Hematopoietic multipotent progenitor cell treated with erythropoietin and hydrocortisone succinate and interleukin-3 and kit ligand, for 8 days (in vitro differentiated cells): ENCODE results near the gene CNR2.
"Not testable (repeated sequence)": the region's sequence is repeated elsewhere in the genome, so short reads cannot be mapped to it uniquely, and the experiment has no call there.

Source experiments
- DNase-seq: peaks from one replicate; pipeline ENCODE4 v3.0.0-alpha.2; 2015

The CNR2 gene

DNA sequence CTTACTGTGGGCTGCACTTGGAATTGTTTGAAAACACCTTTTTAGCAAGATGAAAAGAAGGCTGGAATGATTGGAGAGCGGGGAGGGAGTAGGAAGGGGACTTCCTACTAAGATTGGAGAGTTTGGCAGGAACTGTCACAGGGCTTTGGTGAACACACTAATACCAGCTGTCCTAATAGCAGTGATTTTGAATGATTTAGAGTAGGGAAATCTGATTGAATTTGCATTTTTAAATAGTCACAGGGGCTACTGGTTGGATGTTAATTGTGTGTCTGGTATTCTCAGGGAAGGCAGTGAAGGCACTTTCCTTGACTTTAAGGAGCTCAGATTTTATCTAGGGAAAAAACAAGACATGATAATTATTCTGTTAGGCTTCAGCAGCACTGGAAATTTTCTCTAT, 85.4 kb downstream of the CNR2 start:
- no peak for DNase-seq

DNA sequence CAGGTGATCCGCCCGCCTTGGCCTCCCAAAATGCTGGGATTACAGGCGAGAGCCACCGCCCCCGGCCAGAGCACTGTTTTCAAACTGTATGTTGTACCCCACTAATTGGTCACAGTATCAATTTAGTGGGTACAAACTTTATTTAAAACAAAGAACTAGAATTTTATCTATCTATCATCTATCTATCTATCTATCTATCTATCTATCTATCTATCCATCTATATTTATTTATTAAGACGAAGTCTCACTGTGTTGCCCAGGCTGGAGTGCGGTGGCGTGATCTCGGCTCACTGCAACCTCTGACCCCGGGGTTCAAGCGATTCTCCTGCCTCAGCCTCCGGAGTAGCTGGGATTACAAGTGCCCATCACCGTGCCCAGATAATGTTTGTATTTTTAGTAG, 86.6 kb downstream of the CNR2 start:
- DNase-seq, result not testable (repeated sequence)

DNA sequence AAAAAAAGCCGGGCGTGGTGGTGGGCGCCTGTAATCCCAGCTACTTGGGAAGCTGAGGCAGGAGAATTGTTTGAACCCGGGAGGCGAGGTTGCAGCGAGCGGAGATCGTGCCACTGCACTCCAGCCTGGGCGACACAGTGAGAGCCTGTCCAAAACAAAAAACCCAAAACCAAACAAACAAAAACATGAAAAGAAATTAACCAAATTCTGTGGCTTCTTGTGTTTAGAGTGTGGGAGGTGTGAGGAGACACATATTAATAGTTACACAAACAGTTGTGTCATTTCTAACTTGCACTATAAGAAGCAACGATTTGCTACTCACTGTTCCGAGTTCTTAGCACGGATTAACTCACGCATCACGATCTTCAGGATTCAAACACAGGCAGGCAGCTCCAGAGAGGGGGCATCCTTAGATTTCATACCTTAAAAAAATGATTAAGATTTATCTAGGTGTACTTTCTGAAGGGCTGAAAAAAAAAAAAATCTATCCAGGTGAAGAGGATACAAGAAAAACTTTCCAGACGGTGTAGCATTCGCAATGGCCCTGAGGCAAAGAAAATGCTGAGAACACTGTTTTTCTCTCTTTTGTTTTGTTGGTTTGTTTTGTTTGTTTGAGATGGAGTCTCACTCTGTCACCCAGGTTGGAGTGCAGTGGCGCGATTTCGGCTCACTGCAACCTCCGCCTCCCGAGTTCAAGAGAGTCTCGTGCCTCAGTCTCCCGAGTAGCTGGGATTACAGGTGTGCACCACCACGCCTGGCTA, 87.2 kb downstream of the CNR2 start:
- DNase-seq, result no peak

DNA sequence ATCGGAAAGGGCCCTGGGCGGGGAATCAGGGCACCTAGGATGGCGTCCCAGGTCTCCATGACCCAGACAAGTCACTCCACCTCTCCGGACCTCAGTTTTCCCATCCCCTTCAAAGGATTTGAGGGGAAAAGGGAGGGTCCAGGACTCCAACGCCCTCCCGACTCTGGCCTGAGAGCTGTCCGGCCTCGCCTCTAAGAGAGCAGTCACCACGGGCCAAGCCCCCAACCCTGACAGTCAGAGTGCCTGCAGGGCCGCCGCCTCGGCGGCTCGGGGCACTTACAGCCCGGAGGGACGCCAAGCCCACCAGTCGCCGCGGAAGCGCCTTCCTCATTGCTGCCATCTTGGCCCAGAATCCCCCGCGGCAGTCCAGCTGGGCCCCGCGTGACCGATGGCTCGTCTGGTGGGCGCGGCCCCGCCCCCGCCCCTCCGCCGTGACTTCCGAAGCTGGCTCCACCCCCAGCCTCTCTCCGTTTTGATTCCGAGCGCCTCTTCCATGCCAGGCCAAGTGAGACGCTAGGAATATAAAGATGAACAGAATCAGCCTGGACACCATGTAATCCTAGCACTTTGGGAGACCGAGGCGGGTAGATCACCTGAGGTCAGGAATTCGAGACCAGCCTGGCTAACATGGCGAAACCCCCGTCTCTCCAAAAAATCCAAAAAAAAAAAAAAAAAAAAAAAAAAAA, 87.9 kb downstream of the CNR2 start, which contains the start of gene HMGCL:
Gene HMGCL, minus strand, starts transcription at position 354 of the 686 bp plus-strand sequence. Its CDS starts 14 bp downstream, at position 340.
- peak; percentile 91 for DNase-seq

DNA sequence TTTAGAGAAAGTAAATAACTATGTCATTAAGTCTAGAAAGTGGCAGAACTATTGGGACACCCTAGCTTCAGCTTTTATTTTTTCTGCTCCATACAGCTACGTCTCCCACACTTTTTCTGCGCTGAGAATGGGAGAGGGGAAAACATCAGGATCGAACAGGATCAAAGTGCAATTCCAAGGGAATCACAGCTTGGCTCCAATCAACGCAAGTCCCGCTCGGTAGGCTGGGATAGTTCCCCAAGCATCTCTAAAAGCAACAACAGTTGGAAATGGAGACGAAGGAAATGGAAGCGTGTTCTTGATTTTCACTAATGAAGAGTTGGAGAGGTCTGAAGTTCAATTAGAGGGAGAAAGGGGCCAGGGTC, 88.5 kb downstream of the CNR2 start:
- no peak for DNase-seq

DNA sequence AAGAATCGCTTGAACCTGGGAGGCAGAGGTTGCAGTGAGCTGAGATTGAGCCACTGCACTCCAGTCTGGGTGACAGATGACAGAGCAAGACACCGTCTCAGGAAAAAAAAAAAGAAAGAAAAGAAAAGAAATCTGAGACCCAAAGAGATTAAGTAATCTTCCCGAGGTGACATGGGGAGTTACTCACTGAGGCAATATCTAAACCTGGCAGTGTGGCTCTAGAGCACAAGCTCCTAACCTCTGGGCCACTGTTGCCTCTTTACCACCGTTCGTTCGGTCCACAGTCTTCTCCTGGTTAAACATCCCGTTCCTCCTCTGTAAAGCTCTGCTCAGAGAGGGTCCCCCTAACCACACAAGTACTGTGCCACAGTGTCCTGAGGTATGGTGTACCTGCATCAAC, 89.4 kb downstream of the CNR2 start:
- DNase-seq, result no peak
